ENCODE results near the gene GRIK4. TPM values are rescaled to one million over a fixed set of nuclear protein-coding genes. Genes with fewer than 3 reads are reported as not detected.
"Not testable (repeated sequence)": the region's sequence is repeated elsewhere in the genome, so short reads cannot be mapped to it uniquely, and the experiment has no call there.

GRIK4 gene
- total and polyA plus RNA-seq, 2 donors, result 0.05 to 0.37 TPM

DNA sequence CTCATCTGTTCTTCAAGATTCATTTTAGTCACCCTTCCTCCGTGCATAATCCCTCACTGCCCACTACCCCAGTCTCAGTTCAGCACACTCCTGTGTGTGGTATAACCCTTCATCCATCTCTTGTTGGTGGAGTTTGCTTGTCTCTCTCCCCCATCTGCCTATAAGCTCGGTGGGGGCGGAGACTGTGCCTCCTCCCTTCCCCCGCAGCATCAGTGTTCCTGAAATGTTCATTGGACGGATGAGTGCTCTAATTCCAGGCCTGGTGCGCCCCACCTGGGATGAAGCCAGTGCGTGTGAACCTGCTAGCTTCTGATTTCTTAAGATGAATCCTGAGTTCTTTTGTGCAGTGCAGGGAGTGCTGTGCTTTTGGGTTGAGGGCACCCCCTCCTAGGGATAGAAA lies 100.0 kb downstream of the GRIK4 start:
- 87% methylated on average over 7 of the region's 7 CpGs for WGBS
- H3K4me1 ChIP-seq (ENCODE audit: insufficient read depth), result no peaks in the 10 kb centered on the region
- DNase-seq (ENCODE audit: extremely low spot score), result no peak
- H3K27ac ChIP-seq (ENCODE audit: low read depth), result no peak overlapping the region
- no peaks in the 10 kb centered on the region for H3K36me3 ChIP-seq (ENCODE audit: insufficient read depth)
- no peak overlapping the region for H3K4me3 ChIP-seq (ENCODE audit: low read depth, low read length)

DNA sequence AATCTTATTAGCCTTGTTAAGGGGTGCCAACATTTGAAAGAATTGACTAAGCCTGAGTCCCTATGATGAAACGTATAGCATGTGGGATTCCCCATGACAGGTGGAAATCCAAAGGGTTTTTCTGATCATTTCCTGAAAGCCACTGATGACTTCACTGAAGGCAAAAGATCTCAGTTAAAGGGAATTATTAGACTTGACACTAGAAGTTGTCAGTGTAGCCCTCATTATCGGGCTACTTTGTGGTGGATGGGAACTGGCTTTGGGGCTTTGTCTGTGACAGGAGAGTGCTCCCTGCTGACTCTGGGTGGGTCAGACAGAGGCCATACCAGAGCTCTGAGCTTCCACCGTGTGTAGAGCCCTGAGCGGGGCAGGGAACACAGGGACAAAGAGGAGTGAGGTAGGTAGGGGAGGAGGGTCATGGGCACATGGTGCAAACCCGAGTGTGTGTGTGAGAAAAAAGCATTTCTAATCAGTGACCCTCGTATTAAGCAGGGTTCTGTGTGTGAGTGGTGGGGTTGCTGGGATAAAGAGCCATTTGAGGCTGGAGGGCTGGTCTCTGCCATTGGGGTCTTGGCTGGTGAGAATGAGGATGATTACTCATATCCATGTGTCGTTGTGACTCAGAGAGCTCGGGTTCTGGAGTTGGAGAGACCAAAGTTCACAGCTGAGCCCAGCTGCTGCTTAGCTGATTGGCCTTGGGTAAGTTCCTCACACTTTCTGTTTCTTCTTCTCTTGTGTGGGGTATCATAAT lies 101.1 kb downstream of the GRIK4 start:
- H3K36me3 ChIP-seq (ENCODE audit: insufficient read depth), result no peaks in the 10 kb centered on the region
- 60% methylated on average over 8 of the region's 8 CpGs for WGBS
- no peak overlapping the region for H3K27ac ChIP-seq (ENCODE audit: low read depth)
- H3K4me1 ChIP-seq (ENCODE audit: insufficient read depth), result no peaks in the 10 kb centered on the region
- DNase-seq (ENCODE audit: extremely low spot score), result no peak
- H3K4me3 ChIP-seq (ENCODE audit: low read depth, low read length), result no peak overlapping the region

DNA sequence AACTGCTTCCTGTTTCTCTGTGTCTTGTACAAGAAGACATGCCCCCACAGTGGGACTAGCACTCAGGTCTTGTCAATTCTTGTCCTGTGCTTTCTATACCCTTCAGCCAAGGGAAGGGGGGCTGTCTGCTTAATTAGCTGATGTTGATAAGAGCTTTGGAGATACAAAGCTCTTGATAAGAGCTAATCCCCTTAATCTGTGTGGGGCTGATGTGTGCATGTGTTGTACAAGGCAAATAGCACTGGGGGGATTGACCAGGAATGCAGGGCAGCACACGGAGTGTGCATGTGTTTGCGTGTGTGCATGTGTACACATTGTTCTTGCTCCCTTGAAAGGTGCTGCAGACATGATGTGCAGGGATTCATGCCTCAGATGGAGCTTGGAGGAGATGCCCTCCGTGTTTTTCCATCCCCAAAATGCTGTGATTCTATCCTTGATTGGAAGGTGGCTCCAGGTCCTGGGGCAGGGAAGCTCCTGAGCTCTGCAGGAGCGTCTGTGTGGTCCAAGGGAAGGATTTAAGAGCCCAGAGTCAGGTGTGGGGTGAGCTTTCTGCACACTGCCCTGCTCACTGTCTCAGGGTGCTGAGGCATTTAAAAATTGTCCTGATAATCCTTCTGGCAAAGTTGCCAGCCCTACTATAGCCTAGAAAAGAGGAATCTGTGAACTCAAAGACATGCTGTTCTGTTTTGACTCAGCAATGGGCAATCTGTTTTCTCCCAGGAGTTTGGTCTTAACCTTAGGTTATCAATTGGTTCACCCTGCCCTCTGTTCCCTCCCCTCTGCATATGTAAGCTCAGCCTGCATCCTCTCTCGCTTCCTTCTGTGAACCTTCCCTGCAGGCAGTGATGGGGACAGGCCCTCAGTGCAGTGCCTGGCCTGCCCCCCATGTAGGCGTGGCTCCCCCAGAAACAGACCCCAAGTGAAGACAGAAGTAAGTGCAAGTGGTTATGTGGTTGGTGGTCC lies 102.0 kb downstream of the GRIK4 start:
- peaks cover 2% of the 10 kb centered on the region for H3K36me3 ChIP-seq (ENCODE audit: insufficient read depth)
- 59% methylated on average over 6 of the region's 6 CpGs for whole genome bisulfite sequencing
- DNase-seq (ENCODE audit: extremely low spot score), result no peak
- no peak overlapping the region for H3K27ac ChIP-seq (ENCODE audit: low read depth)
- H3K4me3 ChIP-seq (ENCODE audit: low read depth, low read length), result no peak overlapping the region
- no peaks in the 10 kb centered on the region for H3K4me1 ChIP-seq (ENCODE audit: insufficient read depth)

DNA sequence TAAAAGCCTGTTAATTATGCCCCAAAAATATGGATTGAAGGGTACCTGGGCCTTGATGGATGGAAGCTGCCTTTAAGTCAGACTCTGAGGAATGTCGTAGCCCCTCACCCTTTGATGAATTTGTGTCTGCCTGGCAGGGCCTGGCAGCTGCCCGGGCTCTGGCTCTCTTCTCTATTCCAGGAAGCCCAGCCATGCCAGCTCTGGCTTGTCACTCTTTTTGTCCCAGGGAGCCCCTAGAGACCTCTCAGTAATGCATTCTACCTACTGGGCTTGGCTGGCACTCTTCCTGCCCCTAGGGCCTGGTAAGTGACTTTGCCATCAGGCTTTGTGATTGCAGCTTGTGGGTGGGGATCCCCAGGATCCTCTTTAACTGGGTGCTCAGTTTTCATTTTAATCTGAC lies 103.8 kb downstream of the GRIK4 start:
- DNase-seq (ENCODE audit: extremely low spot score), result no peak
- Histone ChIP-seq H3K4me1 (ENCODE audit: insufficient read depth) (no peaks in the 10 kb centered on the region), H3K27ac (ENCODE audit: low read depth) (no peak overlapping the region), H3K36me3 (ENCODE audit: insufficient read depth) (peaks cover 2% of the 10 kb centered on the region), H3K4me3 (ENCODE audit: low read depth, low read length) (no peak overlapping the region)
- WGBS, result 69% methylated on average over 2 of the region's 2 CpGs

DNA sequence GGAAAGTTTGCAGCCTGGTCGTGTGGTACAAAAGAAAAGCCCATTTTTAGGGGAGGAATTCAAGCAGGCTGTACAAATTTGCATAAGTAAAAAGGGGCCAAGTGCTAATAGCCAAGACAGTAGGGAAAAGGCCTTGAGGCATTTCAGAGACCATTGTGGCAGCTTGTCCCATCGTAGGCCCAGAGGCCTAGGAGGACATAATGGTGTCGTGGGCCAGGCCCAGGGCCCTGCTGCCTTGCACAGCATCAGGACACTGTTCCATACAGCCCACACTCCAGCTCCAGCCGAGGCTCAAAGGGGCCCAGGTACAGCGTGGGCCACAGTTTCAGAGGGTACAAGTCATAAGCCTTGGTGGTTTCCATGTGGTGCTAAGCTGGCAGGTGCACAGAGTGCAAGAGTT lies 106.9 kb downstream of the GRIK4 start:
- no peak for DNase-seq (ENCODE audit: extremely low spot score)
- H3K4me1 ChIP-seq (ENCODE audit: insufficient read depth), result no peaks in the 10 kb centered on the region
- no peak overlapping the region for H3K27ac ChIP-seq (ENCODE audit: low read depth)
- H3K36me3 ChIP-seq (ENCODE audit: insufficient read depth), result peaks cover 2% of the 10 kb centered on the region
- no peak overlapping the region for H3K4me3 ChIP-seq (ENCODE audit: low read depth, low read length)
- WGBS, result 97% methylated on average over 5 of the region's 5 CpGs

DNA sequence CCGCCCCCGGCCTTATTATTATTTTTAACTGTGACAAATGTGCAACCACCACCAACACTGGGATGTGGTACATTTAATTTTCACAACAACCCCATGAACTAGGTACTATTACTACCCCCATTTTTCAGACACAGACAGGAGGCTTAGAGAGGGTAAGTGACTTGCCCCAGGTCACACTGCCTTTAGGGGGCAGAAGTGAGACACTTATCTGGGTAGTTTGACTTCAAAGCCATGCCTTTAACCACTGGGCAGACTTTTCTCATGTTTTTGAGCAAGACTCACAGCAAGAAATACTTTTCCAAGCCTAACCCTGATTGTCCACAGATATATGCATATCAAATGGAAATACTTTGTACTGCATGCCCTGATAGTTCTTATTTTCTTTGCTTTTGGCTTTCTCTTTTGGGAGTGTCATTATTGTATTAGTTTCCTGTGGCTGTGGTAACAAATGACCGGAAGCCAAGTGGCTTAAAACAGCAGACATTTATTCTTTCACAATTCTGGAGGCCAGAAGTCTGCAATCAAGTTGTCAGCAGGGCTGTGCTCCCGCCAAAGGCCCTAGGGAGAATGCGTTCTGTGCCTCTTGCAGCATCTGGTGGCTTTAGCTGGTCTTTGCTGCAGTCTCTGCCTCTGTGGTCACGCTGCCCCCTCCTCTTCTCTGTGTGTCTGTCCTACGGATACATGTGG lies 110.8 kb downstream of the GRIK4 start:
- Histone ChIP-seq H3K4me3 (ENCODE audit: low read depth, low read length) (no peak overlapping the region), H3K36me3 (ENCODE audit: insufficient read depth) (peaks cover 2% of the 10 kb centered on the region), H3K27ac (ENCODE audit: low read depth) (no peak overlapping the region), H3K4me1 (ENCODE audit: insufficient read depth) (peaks cover 1% of the 10 kb centered on the region)
- WGBS, result 64% methylated on average over 7 of the region's 7 CpGs
- no peak for DNase-seq (ENCODE audit: extremely low spot score)

DNA sequence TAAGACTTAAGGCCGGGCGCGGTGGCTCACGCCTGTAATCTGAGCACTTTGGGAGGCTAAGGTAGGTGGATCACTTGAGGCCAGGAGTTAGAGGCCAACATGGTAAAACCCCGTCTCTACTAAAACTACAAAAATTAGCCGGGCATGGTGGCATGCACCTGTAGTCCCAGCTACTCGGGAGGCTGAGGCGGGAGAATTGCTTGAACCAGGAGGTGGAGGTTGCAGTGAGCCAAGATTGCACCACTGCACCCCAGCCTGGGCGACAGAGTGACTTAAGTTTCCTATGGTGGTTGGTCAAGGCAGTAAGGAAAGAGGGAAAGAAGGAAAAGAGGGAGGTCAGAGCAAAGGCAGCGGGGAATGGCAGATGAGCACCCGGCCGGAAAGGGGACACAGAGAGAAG lies 113.4 kb downstream of the GRIK4 start:
- WGBS, result 94% methylated on average over 12 of the region's 12 CpGs
- DNase-seq (ENCODE audit: extremely low spot score); H3K4me1 ChIP-seq (ENCODE audit: insufficient read depth); H3K4me3 ChIP-seq (ENCODE audit: low read depth, low read length); H3K36me3 ChIP-seq (ENCODE audit: insufficient read depth); H3K27ac ChIP-seq (ENCODE audit: low read depth): not testable (repeated sequence)

DNA sequence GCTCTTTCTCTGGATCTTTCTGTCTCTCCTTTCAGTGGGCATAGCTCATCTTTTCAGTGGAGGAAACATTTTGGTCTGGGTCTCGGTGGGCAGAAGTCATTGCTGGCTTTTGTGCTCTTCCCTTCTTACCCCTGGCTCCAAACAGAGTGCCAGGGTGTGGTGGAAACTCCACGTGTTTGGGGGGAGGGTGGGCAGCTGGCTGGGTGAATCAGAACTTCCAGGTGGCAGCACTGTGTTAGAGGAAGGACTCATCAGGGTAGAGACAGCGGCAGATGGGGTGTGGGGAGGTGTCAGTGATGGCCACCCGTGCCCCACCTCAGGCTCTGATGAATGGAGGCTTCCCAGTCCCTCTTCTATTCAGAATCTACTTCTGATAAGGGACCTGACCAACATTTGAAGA lies 114.0 kb downstream of the GRIK4 start:
- H3K36me3 ChIP-seq (ENCODE audit: insufficient read depth), result no peaks in the 10 kb centered on the region
- 66% methylated on average over 4 of the region's 4 CpGs for WGBS

DNA sequence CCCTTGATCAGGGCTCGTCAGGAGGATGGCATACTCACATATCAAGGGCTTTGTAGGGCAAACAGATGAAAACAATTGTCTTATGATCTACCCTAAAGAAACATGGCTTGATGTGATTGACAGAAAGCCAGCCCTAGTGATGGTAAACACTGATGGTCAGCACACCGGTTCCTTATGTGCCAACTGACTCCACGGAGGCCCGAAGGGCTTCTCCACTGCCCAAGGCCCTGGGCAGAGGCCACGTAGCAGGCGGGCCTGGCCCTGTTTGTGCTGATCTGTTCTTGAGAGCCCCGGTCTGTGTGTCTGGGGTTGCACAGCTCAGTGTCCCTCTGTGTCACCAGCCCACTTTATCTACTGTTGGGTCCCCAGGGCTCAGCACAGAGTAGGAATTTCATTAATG lies 115.2 kb downstream of the GRIK4 start:
- Histone ChIP-seq H3K36me3 (ENCODE audit: insufficient read depth) (no peaks in the 10 kb centered on the region), H3K27ac (ENCODE audit: low read depth) (no peak overlapping the region), H3K4me1 (ENCODE audit: insufficient read depth) (peaks cover 1% of the 10 kb centered on the region), H3K4me3 (ENCODE audit: low read depth, low read length) (no peak overlapping the region)
- no peak for DNase-seq (ENCODE audit: extremely low spot score)
- 93% methylated on average over 7 of the region's 7 CpGs for WGBS

More for the DNA sequence above, 114.0 kb downstream of the GRIK4 start:
- no peak overlapping the region for H3K4me3 ChIP-seq (ENCODE audit: low read depth, low read length)
- H3K4me1 ChIP-seq (ENCODE audit: insufficient read depth), result peaks cover 1% of the 10 kb centered on the region
- no peak overlapping the region for H3K27ac ChIP-seq (ENCODE audit: low read depth)
- no peak for DNase-seq (ENCODE audit: extremely low spot score)

DNA sequence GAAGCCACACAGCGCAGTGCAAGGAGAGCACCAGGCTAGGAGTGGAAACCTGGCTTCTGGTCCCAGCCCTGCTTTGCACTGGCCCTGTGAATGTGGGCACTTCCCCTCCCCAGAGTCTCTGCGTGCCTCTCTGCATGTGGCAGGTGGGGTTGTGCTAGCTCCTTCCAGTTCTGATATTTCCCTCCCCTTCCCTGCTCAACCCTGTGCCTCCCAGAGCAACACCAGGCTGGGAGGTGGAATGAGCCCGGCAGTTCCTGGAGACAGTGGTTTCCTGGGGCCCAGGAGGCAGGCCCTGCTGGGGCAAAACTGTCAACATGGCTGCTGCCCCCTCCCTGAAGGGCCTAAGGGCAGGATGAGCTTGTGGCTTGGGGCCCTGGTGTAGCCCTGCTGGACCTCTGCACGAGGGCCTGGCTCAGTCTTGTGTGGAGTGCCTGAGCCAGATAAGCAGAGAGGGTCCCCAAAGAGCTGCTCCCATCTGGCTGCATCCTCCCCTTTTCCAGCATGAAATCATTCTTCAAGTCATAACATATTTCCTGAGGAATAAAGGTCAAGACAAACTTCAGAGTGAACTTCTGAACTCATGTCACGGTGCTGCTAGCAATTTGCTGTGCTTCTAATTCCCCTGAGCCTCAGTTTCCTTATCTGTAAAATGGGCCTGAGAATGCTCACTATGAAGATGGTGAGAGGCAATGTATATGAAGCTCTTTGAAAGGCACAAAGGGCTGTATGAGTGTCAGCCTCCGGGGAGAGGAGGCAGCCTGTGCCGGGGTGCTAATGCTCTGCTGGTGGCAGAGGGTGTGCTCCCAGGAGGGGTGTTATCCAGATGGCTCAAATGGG lies 116.0 kb downstream of the GRIK4 start:
- H3K27ac ChIP-seq (ENCODE audit: low read depth), result no peak overlapping the region
- no peak overlapping the region for H3K4me3 ChIP-seq (ENCODE audit: low read depth, low read length)
- DNase-seq (ENCODE audit: extremely low spot score), result no peak
- WGBS, result 77% methylated on average over 7 of the region's 7 CpGs
- peaks cover 1% of the 10 kb centered on the region for H3K4me1 ChIP-seq (ENCODE audit: insufficient read depth)
- H3K36me3 ChIP-seq (ENCODE audit: insufficient read depth), result no peaks in the 10 kb centered on the region

DNA sequence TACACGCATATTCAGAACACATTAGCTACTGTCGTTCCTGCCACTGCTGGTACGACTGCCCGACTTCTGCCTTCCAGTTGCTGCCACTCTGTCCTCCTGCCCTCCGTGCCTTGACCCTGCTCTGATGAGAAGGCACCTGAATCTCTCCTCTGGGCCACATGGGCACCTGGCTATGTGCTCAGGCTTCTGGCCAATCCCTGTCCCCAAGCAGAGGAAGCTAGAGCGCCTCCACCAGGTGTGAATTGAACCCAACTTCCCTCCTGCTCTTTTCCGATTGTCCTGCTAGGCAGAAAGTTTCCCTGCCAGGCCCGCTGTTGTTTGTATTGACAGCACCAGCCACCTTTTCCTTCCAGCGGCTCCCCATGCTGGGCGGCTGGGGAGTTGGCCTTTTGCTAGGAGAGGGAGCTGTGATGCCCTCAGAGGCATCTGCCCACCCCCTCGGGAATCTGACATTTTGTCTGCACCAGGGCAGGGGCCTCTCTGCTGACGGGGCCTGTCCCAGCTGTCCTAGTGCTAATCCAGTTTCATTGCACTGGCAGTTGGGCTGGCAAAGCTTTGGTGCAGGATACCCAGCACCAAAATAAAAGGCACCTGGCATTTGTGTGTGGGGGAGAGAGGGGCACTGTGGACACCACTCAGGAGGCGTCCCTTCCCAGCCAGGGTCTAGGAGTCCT lies 118.0 kb downstream of the GRIK4 start:
- DNase-seq (ENCODE audit: extremely low spot score), result no peak
- H3K4me1 ChIP-seq (ENCODE audit: insufficient read depth), result peaks cover 1% of the 10 kb centered on the region
- 88% methylated on average over 13 of the region's 13 CpGs for WGBS
- no peak overlapping the region for H3K4me3 ChIP-seq (ENCODE audit: low read depth, low read length)
- H3K36me3 ChIP-seq (ENCODE audit: insufficient read depth), result no peaks in the 10 kb centered on the region
- H3K27ac ChIP-seq (ENCODE audit: low read depth), result no peak overlapping the region

DNA sequence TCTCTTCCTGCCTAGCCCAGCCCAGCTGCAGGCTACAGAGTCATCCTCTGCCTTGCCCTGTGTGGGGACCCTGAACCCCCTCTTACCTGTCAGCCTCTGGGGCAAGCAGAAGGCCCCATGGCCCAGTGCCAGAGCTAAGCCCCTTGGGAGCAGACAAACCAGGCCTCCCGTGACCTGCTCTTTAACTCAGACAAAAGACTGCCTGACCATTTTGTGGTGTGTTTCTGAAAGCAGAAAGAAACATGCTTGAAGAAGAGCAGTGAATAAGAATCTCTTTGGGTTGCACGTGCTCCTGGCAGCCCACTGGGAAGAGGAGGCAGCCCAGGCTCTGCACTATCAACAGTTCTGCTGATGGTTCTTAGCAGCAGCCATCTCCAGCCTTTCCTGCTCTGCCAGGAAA lies 118.6 kb downstream of the GRIK4 start:
- no peak for DNase-seq (ENCODE audit: extremely low spot score)
- Histone ChIP-seq H3K4me3 (ENCODE audit: low read depth, low read length) (no peak overlapping the region), H3K36me3 (ENCODE audit: insufficient read depth) (no peaks in the 10 kb centered on the region), H3K27ac (ENCODE audit: low read depth) (no peak overlapping the region), H3K4me1 (ENCODE audit: insufficient read depth) (peaks cover 1% of the 10 kb centered on the region)
- 58% methylated on average over 2 of the region's 2 CpGs for WGBS

Measured in urinary bladder (tissue), 4 donors.